Transverse colon (tissue), 4 donors: ENCODE measurements around the gene FNTB. TPM values are rescaled to one million over a fixed set of nuclear protein-coding genes. Genes with fewer than 3 reads are reported as not detected.
A peak's percentile ranks its signal among the peaks of the same experiment; 100 is the strongest.

ENCODE experiments used
- DNase-seq: peaks from one replicate; pipeline ENCODE4 v3.0.0-alpha.2; 2019
- H3K27ac ChIP-seq, 4 donors: fragments of 200-600 bp; sonication (generic); 2 replicates each; pipeline ENCODE4 v1.5.1; 2016 to 2018; ENCODE audit warnings: inconsistent platforms in 4 of 4
- H3K27me3 ChIP-seq: fragments of 200-600 bp; sonication (generic); 2 replicates; pipeline ENCODE4 v1.5.1; 2017; ENCODE audit warnings: inconsistent platforms
- H3K36me3 ChIP-seq, 4 donors: fragments of 200-600 bp; sonication (generic); 2 replicates each; pipeline ENCODE4 v1.5.1; 2017 to 2019; ENCODE audit warnings: inconsistent platforms in 4 of 4
- H3K4me1 ChIP-seq, 4 donors: fragments of 200-600 bp; sonication (generic); 2 replicates each; pipeline ENCODE4 v1.5.1; 2017 to 2020; ENCODE audit warnings: inconsistent platforms in 4 of 4
- H3K4me3 ChIP-seq, 4 donors: fragments of 200-600 bp; sonication (generic); 1 replicate in 1 of 4; 2 replicates in 3 of 4; pipeline versions ENCODE4 v1.5.1 to v1.6.1; 2017 to 2019; ENCODE audit warnings: inconsistent platforms in 4 of 4
- H3K9me3 ChIP-seq, 2 donors: fragments of 200-600 bp; sonication (generic); 2 replicates each; pipeline ENCODE4 v1.5.1; 2017 to 2019; ENCODE audit warnings: inconsistent platforms in 2 of 2
- EP300 ChIP-seq: sonication (generic); formaldehyde crosslinking; IDR thresholded peaks from one replicate; pipeline ENCODE4 v1.6.1; 2017; ENCODE audit warnings: antibody characterized with exemption, low read depth
- POLR2A ChIP-seq: fragments of 450-650 bp; IDR thresholded peaks from one replicate; pipeline ENCODE4 v1.6.1; 2016; ENCODE audit warnings: antibody characterized with exemption, mild to moderate bottlenecking, moderate library complexity
- POLR2AphosphoS5 ChIP-seq, 3 donors: sonication (generic); formaldehyde crosslinking; IDR thresholded peaks; one replicate each; pipeline ENCODE4 v1.6.1; 2016; ENCODE audit warnings: antibody characterized with exemption in 3 of 3
- WGBS, 2 donors: methylation state at CpG; one replicate each; pipeline ENCODE4 v1.1.5; 2018; ENCODE audit warnings: low coverage in 1 of 2; 5-methylcytosine and 5-hydroxymethylcytosine counted together
- in situ Hi-C, 4 donors: fragments of 200-750 bp; cut with MboI; loops; one replicate each; pipeline versions ENCODE4 v1.15.0 to v1.15.1; 2017; ENCODE audit warnings: low sequenced_read_pairs in 3 of 4, low pct_ligation_motif_present in 1 of 4, low pct_unique_long_range_greater_than_20kb in 1 of 4
- intact Hi-C: fragments of 100-400 bp; cut with DNase I; formaldehyde crosslinking; loops from one replicate; pipeline ENCODE4 v1.15.1; 2023; ENCODE audit warnings: low total_unique reads
- total RNA-seq, 4 donors: library from RNA; depleted of rRNA; stranded (reverse); fragments of >200 nt; gene quantifications; one replicate each; pipeline ENCODE4 v1.1.0, GENCODE V29; 2016
- TF ChIP-seq, protein P1 (sequence below), 5 experiments: fragments of 200-600 bp in 3 of 5; fragments of 450-650 bp in 2 of 5; sonication (generic) in 3 of 5; IDR thresholded peaks; 1 replicate in 2 of 5; 2 replicates in 3 of 5; pipeline ENCODE4 v1.5.1; 2016 to 2017; ENCODE audit warnings: antibody characterized with exemption in 5 of 5, inconsistent platforms in 3 of 5, mild to moderate bottlenecking in 2 of 5, moderate library complexity in 1 of 5

The FNTB gene
- total RNA-seq, 4 donors from 2014 or later: 6.5 to 77.2 (median 12.7) TPM

DNA sequence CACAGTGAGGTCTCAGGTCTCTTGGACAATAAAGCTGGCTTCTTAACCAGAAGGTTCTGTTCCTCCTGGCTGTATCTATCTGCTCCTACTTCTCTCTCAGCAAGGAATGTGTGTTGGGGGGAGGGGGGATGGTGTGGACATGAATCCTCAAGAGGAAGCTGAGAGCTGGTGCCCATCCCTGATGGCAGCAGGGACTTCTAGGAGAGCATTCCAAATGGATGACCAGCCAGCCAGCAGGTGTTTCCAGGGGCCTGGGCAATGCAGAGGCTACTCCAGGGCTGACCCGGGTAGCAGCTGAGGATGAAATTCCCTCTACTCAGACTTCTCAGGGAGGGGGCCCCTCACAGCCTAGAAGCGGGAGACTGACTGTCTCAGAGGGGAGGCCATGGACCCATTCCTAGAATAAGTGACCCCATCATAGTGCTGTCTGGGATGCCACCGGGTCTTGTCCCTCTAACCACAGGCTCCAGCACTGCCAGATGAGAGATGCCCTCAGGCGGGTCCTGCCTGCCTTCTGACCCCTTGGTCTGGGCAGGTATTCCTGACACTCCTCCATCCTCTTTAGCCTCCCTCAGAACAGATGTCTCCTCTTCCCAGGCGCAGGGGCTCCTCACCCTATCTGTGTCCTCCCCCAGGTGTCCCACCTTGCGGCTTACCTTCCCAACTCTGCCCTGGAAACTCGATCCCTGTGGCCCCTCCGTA is 15.8 kb upstream of the FNTB start:
- Histone ChIP-seq H3K36me3 (no peaks in the 10 kb centered on the region), H3K4me1 (peaks cover 0 to 31% (median 21%) of the 10 kb centered on the region in 4 donors), H3K4me3 (peak overlapping the region in 3 of 4 donors; percentile 79 to 84 (median 79)), H3K27me3 (no peaks in the 10 kb centered on the region), H3K27ac (peak overlapping the region; percentile 51 to 83 (median 68)), H3K9me3 (no peaks in the 10 kb centered on the region)
- WGBS, 2 donors: 43 to 44% methylated on average over 5 to 8 of the region's 8 CpGs
- in situ Hi-C loops (no loop called here), intact Hi-C loops (no loop called here)
- TF ChIP-seq POLR2A: no peak
- TF ChIP-seq, protein P1, sequence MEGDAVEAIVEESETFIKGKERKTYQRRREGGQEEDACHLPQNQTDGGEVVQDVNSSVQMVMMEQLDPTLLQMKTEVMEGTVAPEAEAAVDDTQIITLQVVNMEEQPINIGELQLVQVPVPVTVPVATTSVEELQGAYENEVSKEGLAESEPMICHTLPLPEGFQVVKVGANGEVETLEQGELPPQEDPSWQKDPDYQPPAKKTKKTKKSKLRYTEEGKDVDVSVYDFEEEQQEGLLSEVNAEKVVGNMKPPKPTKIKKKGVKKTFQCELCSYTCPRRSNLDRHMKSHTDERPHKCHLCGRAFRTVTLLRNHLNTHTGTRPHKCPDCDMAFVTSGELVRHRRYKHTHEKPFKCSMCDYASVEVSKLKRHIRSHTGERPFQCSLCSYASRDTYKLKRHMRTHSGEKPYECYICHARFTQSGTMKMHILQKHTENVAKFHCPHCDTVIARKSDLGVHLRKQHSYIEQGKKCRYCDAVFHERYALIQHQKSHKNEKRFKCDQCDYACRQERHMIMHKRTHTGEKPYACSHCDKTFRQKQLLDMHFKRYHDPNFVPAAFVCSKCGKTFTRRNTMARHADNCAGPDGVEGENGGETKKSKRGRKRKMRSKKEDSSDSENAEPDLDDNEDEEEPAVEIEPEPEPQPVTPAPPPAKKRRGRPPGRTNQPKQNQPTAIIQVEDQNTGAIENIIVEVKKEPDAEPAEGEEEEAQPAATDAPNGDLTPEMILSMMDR (IDR thresholded peaks at IDR 0.05): no peak
- no peak for TF ChIP-seq EP300
- no peak for TF ChIP-seq POLR2AphosphoS5 (IDR thresholded peaks at IDR 0.05)
- peak; percentile 24 for DNase-seq

- Histone ChIP-seq H3K27ac (peak overlapping the region; percentile 52 to 83 (median 68)), H3K36me3 (no peaks in the 10 kb centered on the region), H3K27me3 (no peaks in the 10 kb centered on the region), H3K4me1 (peaks cover 0 to 31% (median 21%) of the 10 kb centered on the region in 4 donors), H3K4me3 (peak overlapping the region; percentile 79 to 95 (median 82)), H3K9me3 (no peaks in the 10 kb centered on the region)
- no peak for DNase-seq
- intact Hi-C loops: no loop called here
- WGBS, 2 donors: 0 to 5% methylated on average over 1 to 17 of the region's 31 CpGs
- TF ChIP-seq POLR2AphosphoS5 (IDR thresholded peaks at IDR 0.05) (no peak), POLR2A (no peak), EP300 (no peak)
- TF ChIP-seq, protein P1 (IDR thresholded peaks at IDR 0.05): no peak
- in situ Hi-C loops: no loop called here
Observed at GRCh38 chr14:64971491-64971942, 15.2 kb upstream of the FNTB start.

- intact Hi-C loops: no loop called here
- no peaks in the 10 kb centered on the region for H3K36me3 ChIP-seq
- H3K27ac ChIP-seq: peak within 1 kb of the TSS; percentile 52 to 83 (median 72)
- peak; percentile 32 for DNase-seq
- peak within 1 kb of the TSS; percentile 79 to 95 (median 82) for H3K4me3 ChIP-seq
- 0% methylated on average over 37 of the region's 96 CpGs; no CpG with 5 or more reads in 1 of the 2 donors for WGBS, 2 donors
- H3K9me3 ChIP-seq: no peaks in the 10 kb centered on the region
- peaks cover 0 to 31% (median 21%) of the 10 kb centered on the region in 4 donors for H3K4me1 ChIP-seq
- H3K27me3 ChIP-seq: no peaks in the 10 kb centered on the region
- in situ Hi-C loops: no loop called here
- TF ChIP-seq POLR2AphosphoS5 (IDR thresholded peaks at IDR 0.05): no peak
Observed at GRCh38 chr14:64971943-64972791, 14.5 kb upstream of the FNTB start, which contains the start of gene RAB15. Gene RAB15 (minus strand): TSS chr14:64972336. CDS start chr14:64972076, 260 bp downstream.

GRCh38 chr14:64973026-64973442 is 13.7 kb upstream of the FNTB start:
- WGBS, 2 donors: 57 to 61% methylated on average over 5 to 8 of the region's 8 CpGs
- H3K4me1 ChIP-seq: peaks cover 0 to 31% (median 21%) of the 10 kb centered on the region in 4 donors
- no peaks in the 10 kb centered on the region for H3K9me3 ChIP-seq
- H3K27ac ChIP-seq: peak overlapping the region; percentile 45 to 83 (median 72)
- DNase-seq: peak; percentile 37
- no peak for TF ChIP-seq POLR2A
- no peak for TF ChIP-seq EP300
- TF ChIP-seq, protein P1 (IDR thresholded peaks at IDR 0.05): no peak
- TF ChIP-seq POLR2AphosphoS5 (IDR thresholded peaks at IDR 0.05): peak in 2 of 3 donors; percentile 15 to 60
- no peaks in the 10 kb centered on the region for H3K36me3 ChIP-seq
- H3K4me3 ChIP-seq: peak overlapping the region in 2 of 4 donors; percentile 79
- intact Hi-C loops: no loop called here
- H3K27me3 ChIP-seq: no peaks in the 10 kb centered on the region
- in situ Hi-C loops: no loop called here
